SK-N-MC (cell line): Measurements from ENCODE around the gene CDH4.

Experiments used
- EZH2 ChIP-seq: fragments of 200-600 bp; sonication (generic); IDR thresholded peaks from one replicate; pipeline ENCODE4 v1.6.1; 2017; ENCODE audit warnings: antibody characterized with exemption
- POLR2AphosphoS5 ChIP-seq: IDR thresholded peaks from 2 replicates; pipeline ENCODE4 v1.6.1; 2012; ENCODE audit warnings: mild to moderate bottlenecking, low read depth, low read length, borderline replicate concordance

GRCh38 chr20:61385296-61385695, 133.2 kb downstream of the CDH4 start:
- TF ChIP-seq EZH2 (no peak), POLR2AphosphoS5 (no peak)
